HL-60 (cell line): Measurements from ENCODE around the gene CENPP.
"Not testable (repeated sequence)": the region's sequence is repeated elsewhere in the genome, so short reads cannot be mapped to it uniquely, and the experiment has no call there.

ENCODE experiments used
- CTCF ChIP-seq: IDR thresholded peaks from one replicate; pipeline ENCODE4 v1.5.1; 2011; ENCODE audit warnings: low read length, control low read depth, inconsistent platforms; ENCODE audit not compliant: insufficient read depth
- GABPA ChIP-seq: IDR thresholded peaks from 2 replicates; pipeline ENCODE4 v1.6.1; 2012; ENCODE audit warnings: low read depth
- POLR2AphosphoS5 ChIP-seq: IDR thresholded peaks from 2 replicates; pipeline ENCODE4 v1.6.1; 2012; ENCODE audit warnings: low read depth
- REST ChIP-seq: IDR thresholded peaks from 2 replicates; pipeline ENCODE4 v1.6.1; 2012; ENCODE audit warnings: low read depth; ENCODE audit not compliant: insufficient replicate concordance
- SPI1 ChIP-seq: IDR thresholded peaks from 2 replicates; pipeline ENCODE4 v1.6.1; 2012; ENCODE audit warnings: low read depth, mild to moderate bottlenecking, borderline replicate concordance

GRCh38 chr9:92623936-92624335 is 298.2 kb downstream of the CENPP start:
- not testable (repeated sequence) for TF ChIP-seq REST, CTCF, POLR2AphosphoS5, GABPA, SPI1
